Neuronal stem cell (in vitro differentiated cells): Measurements from ENCODE around the gene HAUS8.
A peak's percentile ranks its signal among the peaks of the same experiment; 100 is the strongest.

Source experiments
- DNase-seq: peaks from one replicate; pipeline ENCODE4 v3.0.0-alpha.2; 2013; ENCODE audit warnings: low spot score
- H2AFZ ChIP-seq: one replicate; pipeline ENCODE4 v1.6.1; 2013; ENCODE audit warnings: mild to moderate bottlenecking, low read length, inconsistent platforms
- H2AK5ac ChIP-seq: 2 replicates; pipeline ENCODE4 v1.6.1; 2013; ENCODE audit warnings: low read depth, mild to moderate bottlenecking, inconsistent platforms, low read length, moderate library complexity, mixed read lengths
- H2BK120ac ChIP-seq: 2 replicates; pipeline ENCODE4 v1.6.1; 2013; ENCODE audit warnings: low read depth, mild to moderate bottlenecking, inconsistent platforms, low read length, moderate library complexity, mixed read lengths
- H2BK12ac ChIP-seq: one replicate; pipeline ENCODE4 v1.6.1; 2013; ENCODE audit warnings: low read length, inconsistent platforms
- H2BK15ac ChIP-seq: 2 replicates; pipeline ENCODE4 v1.6.1; 2013; ENCODE audit warnings: mild to moderate bottlenecking, low read length, inconsistent platforms, mixed read lengths
- H2BK5ac ChIP-seq: one replicate; pipeline ENCODE4 v1.6.1; 2013; ENCODE audit warnings: inconsistent platforms, mild to moderate bottlenecking, low read length, moderate library complexity
- H3K14ac ChIP-seq: one replicate; pipeline ENCODE4 v1.6.1; 2013; ENCODE audit warnings: low read length, inconsistent platforms
- H3K18ac ChIP-seq: 2 replicates; pipeline ENCODE4 v1.6.1; 2013; ENCODE audit warnings: low read length, inconsistent platforms
- H3K23ac ChIP-seq: 2 replicates; pipeline ENCODE4 v1.6.1; 2013; ENCODE audit warnings: low read depth, mild to moderate bottlenecking, mixed read lengths, low read length, inconsistent platforms; ENCODE audit not compliant: poor library complexity
- H3K27ac ChIP-seq: replicated peaks from 3 replicates; pipeline ENCODE4 v1.5.1; 2013; ENCODE audit warnings: low read length, inconsistent platforms
- H3K27me3 ChIP-seq, 3 experiments: 2 replicates each; pipeline ENCODE4 v1.6.1; 2013; ENCODE audit warnings: low read length in 3 of 3, mild to moderate bottlenecking in 2 of 3, inconsistent platforms in 1 of 3, low read depth in 1 of 3, mixed read lengths in 1 of 3, moderate library complexity in 1 of 3; ENCODE audit not compliant: control insufficient read depth in 3 of 3, insufficient read depth in 3 of 3
- H3K36me3 ChIP-seq, 2 donors: replicated peaks in 1 of 2; 2 replicates each; pipeline ENCODE4 v1.6.1; 2013; ENCODE audit warnings: low read length in 2 of 2; ENCODE audit not compliant: control insufficient read depth in 2 of 2, insufficient read depth in 2 of 2
- H3K4ac ChIP-seq: 2 replicates; pipeline ENCODE4 v1.6.1; 2013; ENCODE audit warnings: inconsistent platforms, mild to moderate bottlenecking, low read length, moderate library complexity
- H3K4me1 ChIP-seq, 2 donors: 1 replicate in 1 of 2; 2 replicates in 1 of 2; pipeline ENCODE4 v1.6.1; 2013; ENCODE audit warnings: low read length in 2 of 2, low read depth in 1 of 2; ENCODE audit not compliant: control insufficient read depth in 2 of 2, insufficient read depth in 1 of 2
- H3K4me2 ChIP-seq: one replicate; pipeline ENCODE4 v1.6.1; 2013; ENCODE audit warnings: mild to moderate bottlenecking, low read length, inconsistent platforms; ENCODE audit not compliant: insufficient read depth, poor library complexity, severe bottlenecking
- H3K4me3 ChIP-seq, 2 donors: 2 replicates each; pipeline ENCODE4 v1.5.1; 2013; ENCODE audit warnings: low read length in 2 of 2, mild to moderate bottlenecking in 2 of 2, inconsistent platforms in 1 of 2, moderate library complexity in 1 of 2
- H3K79me1 ChIP-seq: one replicate; pipeline ENCODE4 v1.6.1; 2013; ENCODE audit warnings: low read depth, mild to moderate bottlenecking, inconsistent platforms, low read length, moderate library complexity
- H3K9ac ChIP-seq: one replicate; pipeline ENCODE4 v1.6.1; 2013; ENCODE audit warnings: mild to moderate bottlenecking, low read depth, low read length, inconsistent platforms; ENCODE audit not compliant: poor library complexity
- H3K9me3 ChIP-seq, 2 donors: replicated peaks in 1 of 2; 2 replicates each; pipeline versions ENCODE3 to v1.6.1; 2013; ENCODE audit warnings: low read length in 2 of 2, mild to moderate bottlenecking in 2 of 2, inconsistent platforms in 1 of 2, low read depth in 1 of 2, mixed read lengths in 1 of 2, moderate library complexity in 1 of 2; ENCODE audit not compliant: control insufficient read depth in 2 of 2, insufficient read depth in 1 of 2
- H4K8ac ChIP-seq: one replicate; pipeline ENCODE4 v1.6.1; 2013; ENCODE audit warnings: low read depth, mild to moderate bottlenecking, inconsistent platforms, low read length, moderate library complexity
- H4K91ac ChIP-seq: one replicate; pipeline ENCODE4 v1.6.1; 2013; ENCODE audit warnings: low read length, low read depth, mild to moderate bottlenecking, inconsistent platforms; ENCODE audit not compliant: poor library complexity
- WGBS, 2 donors: extraction: QIAGEN DNeasy Blood & Tissue Kit; methylation state at CpG; one replicate each; pipeline ENCODE4 v1.1.7; 2013; ENCODE audit warnings: missing lambda C conversion rate in 2 of 2, mixed read lengths in 1 of 2; ENCODE audit not compliant: insufficient read length in 2 of 2, insufficient replicate concordance in 1 of 2; ENCODE audit errors: extremely low coverage in 2 of 2; 5-methylcytosine and 5-hydroxymethylcytosine counted together

Gene HAUS8

DNA sequence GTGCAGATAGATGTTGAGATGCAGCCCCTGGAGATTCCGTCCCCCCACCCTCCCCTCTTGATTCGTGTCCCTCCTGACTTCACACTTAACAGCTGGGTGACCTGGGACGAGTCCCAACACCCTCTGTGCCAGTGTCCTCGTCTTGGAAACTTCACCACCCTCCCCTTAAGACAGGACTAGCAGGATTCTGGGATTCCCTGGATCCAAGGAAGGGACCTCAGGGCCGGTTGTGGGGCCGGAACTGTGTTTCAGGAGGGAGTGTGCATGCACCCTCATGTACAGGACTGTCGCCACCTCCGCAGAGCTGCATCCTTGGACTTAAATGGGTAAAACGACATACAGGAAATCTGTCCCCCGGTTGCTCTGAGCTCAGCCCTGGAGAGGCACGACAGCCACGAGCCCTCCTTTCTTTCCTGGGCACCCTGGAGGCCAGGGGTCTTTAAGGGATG, 1.3 kb upstream of the HAUS8 start:
- DNase-seq = no peak
- H4K8ac ChIP-seq = no peak overlapping the region
- peak overlapping the region; percentile 69 for H3K4me2 ChIP-seq

DNA sequence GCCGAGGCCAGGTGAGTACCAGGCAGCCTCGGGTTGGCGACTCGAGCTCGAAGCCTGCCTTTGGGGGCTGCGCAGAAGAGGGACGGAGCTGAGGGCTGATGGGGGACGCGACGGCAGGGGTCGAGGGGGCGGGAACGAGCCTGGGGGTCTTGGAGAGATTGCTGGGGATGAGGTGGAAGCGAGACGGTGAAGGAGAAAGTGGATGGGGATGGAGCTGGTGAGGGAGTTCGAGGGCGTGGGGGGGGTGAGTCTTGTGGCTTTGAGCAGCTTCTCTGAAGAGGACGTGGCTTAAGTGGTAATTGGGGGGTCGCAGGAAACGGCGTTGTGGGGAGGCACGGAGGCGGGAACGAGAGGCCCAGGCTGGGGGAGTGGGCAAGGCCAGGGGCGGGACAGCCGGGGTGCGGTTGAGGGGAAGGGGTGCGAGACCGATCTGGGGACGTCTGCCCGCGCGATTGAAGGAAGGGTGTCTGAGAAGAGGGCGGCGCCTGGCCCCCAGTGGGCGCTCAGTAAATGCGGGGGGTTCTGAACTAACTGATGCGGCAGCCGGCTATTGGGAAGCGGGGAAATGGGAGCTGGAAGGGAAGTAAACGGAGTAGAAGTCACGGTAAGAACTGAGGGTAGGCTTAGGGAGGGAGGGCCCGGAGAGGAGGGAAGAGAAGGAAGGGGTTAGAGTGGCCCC, 751 bp upstream of the HAUS8 start:
- Histone ChIP-seq H2AK5ac (peak overlapping the region; percentile 72), H3K4me2 (peak overlapping the region; percentile 69), H3K79me1 (peaks cover 14% of the 10 kb centered on the region), H2BK5ac (peak overlapping the region; percentile 55), H3K27ac (no peak overlapping the region), H3K4me3 (peak overlapping the region; percentile 79 to 97), H3K18ac (peak overlapping the region; percentile 93), H3K14ac (no peak overlapping the region), H3K4me1 (peaks cover 24 to 33% of the 10 kb centered on the region in 2 donors), H3K9ac (peak overlapping the region; percentile 95), H3K9me3 (no peaks in the 10 kb centered on the region), H3K36me3 (peaks cover 15 to 38% of the 10 kb centered on the region in 2 donors), H2AFZ (peak overlapping the region; percentile 93), H4K8ac (no peak overlapping the region), H3K27me3 (peaks cover 0 to 4% (median 0%) of the 10 kb centered on the region in 3 experiments), H2BK120ac (no peak overlapping the region), H2BK12ac (no peak overlapping the region), H4K91ac (no peak overlapping the region), H2BK15ac (peak overlapping the region; percentile 63), H3K4ac (no peak overlapping the region), H3K23ac (peak overlapping the region; percentile 75)
- DNase-seq = no peak
- WGBS, 2 donors = no CpG with 5 or more reads among the region's 43 CpGs

More for the DNA sequence above, 1.3 kb upstream of the HAUS8 start:
- no peak overlapping the region for H2BK120ac ChIP-seq
- peaks cover 24 to 33% of the 10 kb centered on the region in 2 donors for H3K4me1 ChIP-seq
- H4K91ac ChIP-seq = no peak overlapping the region
- H2BK15ac ChIP-seq = no peak overlapping the region
- peak overlapping the region; percentile 79 to 97 for H3K4me3 ChIP-seq
- no peak overlapping the region for H3K4ac ChIP-seq
- peaks cover 14% of the 10 kb centered on the region for H3K79me1 ChIP-seq
- H3K14ac ChIP-seq = no peak overlapping the region
- peaks cover 10 to 33% of the 10 kb centered on the region in 2 donors for H3K36me3 ChIP-seq
- H3K27ac ChIP-seq = no peak overlapping the region
- peak overlapping the region; percentile 75 for H3K23ac ChIP-seq
- no CpG with 5 or more reads among the region's 12 CpGs for WGBS, 2 donors
- H3K27me3 ChIP-seq = peaks cover 0 to 4% (median 0%) of the 10 kb centered on the region in 3 experiments
- H2BK5ac ChIP-seq = peak overlapping the region; percentile 55
- H2AK5ac ChIP-seq = peak overlapping the region; percentile 72
- no peak overlapping the region for H3K18ac ChIP-seq
- H3K9me3 ChIP-seq = no peaks in the 10 kb centered on the region
- no peak overlapping the region for H2BK12ac ChIP-seq
- H2AFZ ChIP-seq = peak overlapping the region; percentile 93
- H3K9ac ChIP-seq = peak overlapping the region; percentile 95

DNA sequence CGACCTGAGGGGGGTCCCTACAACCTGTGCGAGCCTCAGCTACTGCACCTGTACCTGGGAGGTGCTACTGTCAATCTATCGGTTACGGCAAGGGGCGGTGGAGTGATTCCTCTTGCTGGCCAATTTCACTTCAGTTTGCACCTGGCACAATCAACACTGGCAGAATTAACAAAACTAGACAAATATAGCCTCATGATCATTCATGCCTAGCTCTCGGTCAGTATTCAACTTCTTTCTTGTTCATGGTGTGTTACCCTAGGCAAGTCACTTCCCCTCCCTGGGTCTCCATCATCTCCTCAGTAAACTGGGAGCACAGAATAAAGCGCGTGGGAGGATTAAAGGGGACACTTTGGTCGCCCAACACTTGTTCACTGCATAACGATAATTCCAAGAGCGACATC, 618 bp downstream of the HAUS8 start:
- Histone ChIP-seq H2BK15ac (no peak overlapping the region), H3K36me3 (peaks cover 16 to 52% of the 10 kb centered on the region in 2 donors), H2BK12ac (no peak overlapping the region), H3K27me3 (peaks cover 0 to 4% (median 0%) of the 10 kb centered on the region in 3 experiments), H3K4me1 (peaks cover 22 to 27% of the 10 kb centered on the region in 2 donors), H2AK5ac (no peak overlapping the region), H2BK120ac (no peak overlapping the region), H3K14ac (no peak overlapping the region), H2AFZ (peak overlapping the region; percentile 98), H4K91ac (no peak overlapping the region), H3K4ac (no peak overlapping the region), H3K4me3 (peak overlapping the region; percentile 79 to 97), H3K18ac (peak overlapping the region; percentile 99), H3K23ac (peak overlapping the region; percentile 13), H3K9ac (peak overlapping the region; percentile 91), H3K4me2 (peak overlapping the region; percentile 58), H3K27ac (no peak overlapping the region), H3K9me3 (no peaks in the 10 kb centered on the region), H4K8ac (no peak overlapping the region), H3K79me1 (peaks cover 14% of the 10 kb centered on the region), H2BK5ac (no peak overlapping the region)
- no peak for DNase-seq
- WGBS, 2 donors = no CpG with 5 or more reads among the region's 11 CpGs

DNA sequence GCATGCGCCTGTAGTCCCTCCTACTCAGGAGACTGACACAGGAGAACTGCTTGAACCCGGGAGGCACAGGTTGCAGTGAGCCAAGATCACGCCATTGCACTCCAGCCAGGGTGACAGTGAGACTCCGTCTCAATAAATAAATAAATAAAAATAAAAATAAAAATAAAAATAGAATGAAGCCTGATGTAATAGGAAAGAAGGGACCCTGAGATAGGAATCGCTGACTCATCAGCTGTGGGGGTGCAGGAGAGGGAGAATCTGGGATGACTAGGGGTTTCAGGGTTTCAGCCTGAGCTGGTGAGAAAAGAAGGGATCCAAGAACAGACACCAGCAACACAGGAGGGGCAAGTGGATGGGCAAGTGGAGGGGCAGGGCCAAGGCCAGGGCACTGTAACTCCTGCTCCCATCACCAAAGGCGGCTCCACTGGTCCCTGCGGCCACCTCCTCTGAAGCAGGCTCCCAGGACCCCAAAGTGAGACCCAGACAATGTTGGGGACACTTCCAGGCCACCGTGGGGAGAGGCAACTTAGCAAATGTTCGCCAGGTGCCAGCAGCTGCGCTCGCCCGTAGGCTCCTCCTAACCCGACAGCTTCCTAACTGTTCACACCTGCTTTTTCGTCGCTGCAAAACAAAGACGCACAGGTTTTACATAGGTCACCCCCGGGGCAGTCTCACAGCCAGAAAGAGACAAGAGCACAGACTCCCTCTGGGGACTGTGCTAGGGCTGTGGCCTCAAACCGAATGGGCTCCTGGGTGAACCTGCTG, 1.2 kb downstream of the HAUS8 start:
- WGBS, 2 donors = no CpG with 5 or more reads among the region's 18 CpGs
- Histone ChIP-seq H3K27ac (no peak overlapping the region), H3K14ac (no peak overlapping the region)

More for the DNA sequence above, 1.2 kb downstream of the HAUS8 start:
- Histone ChIP-seq H3K23ac (no peak overlapping the region), H2BK120ac (no peak overlapping the region), H3K4me2 (peak overlapping the region; percentile 58), H3K9me3 (peaks cover 0 to under 1% of the 10 kb centered on the region in 2 donors), H3K4me3 (peak overlapping the region; percentile 79 to 97), H3K4me1 (peaks cover 17 to 21% of the 10 kb centered on the region in 2 donors), H3K18ac (no peak overlapping the region), H4K91ac (no peak overlapping the region), H2BK5ac (no peak overlapping the region), H3K79me1 (peaks cover 17% of the 10 kb centered on the region), H3K4ac (no peak overlapping the region), H3K36me3 (peaks cover 18 to 58% of the 10 kb centered on the region in 2 donors), H2AFZ (no peak overlapping the region), H2BK12ac (no peak overlapping the region), H2BK15ac (no peak overlapping the region), H3K27me3 (peaks cover 0 to 4% (median 0%) of the 10 kb centered on the region in 3 experiments), H4K8ac (no peak overlapping the region), H3K9ac (peak overlapping the region; percentile 82), H2AK5ac (no peak overlapping the region)
- DNase-seq = no peak
